GM23338 (cell line): ENCODE data around the gene PHTF1. TPM values are rescaled to one million over a fixed set of nuclear protein-coding genes. Genes with fewer than 3 reads are reported as not detected.
"Not testable (repeated sequence)": the region's sequence is repeated elsewhere in the genome, so short reads cannot be mapped to it uniquely, and the experiment has no call there.

ENCODE experiments used
- ATAC-seq: fragments of 200-7000 bp; cut with Tn5 transposase; 3 replicates; pipeline ENCODE4 v1.9.1; 2020
- DNase-seq: peaks from one replicate; pipeline ENCODE4 v3.0.0-alpha.2; 2015; ENCODE audit warnings: low spot score
- H2AFZ ChIP-seq: fragments of 200-600 bp; sonication (generic); 2 replicates; pipeline ENCODE4 v1.8.0; 2016; ENCODE audit warnings: antibody characterized with exemption, mild to moderate bottlenecking, moderate library complexity
- H3F3A ChIP-seq: fragments of 200-600 bp; sonication (generic); replicated peaks from 2 replicates; pipeline ENCODE4 v1.8.0; 2017; ENCODE audit warnings: antibody characterized with exemption, mixed run types, low read depth
- H3K27ac ChIP-seq: fragments of 200-600 bp; sonication (generic); 2 replicates; pipeline ENCODE4 v1.6.1; 2016; ENCODE audit warnings: low read depth
- H3K27me3 ChIP-seq: fragments of 200-600 bp; sonication (generic); 2 replicates; pipeline ENCODE4 v1.8.0; 2016; ENCODE audit warnings: mild to moderate bottlenecking, mixed run types, moderate library complexity; ENCODE audit not compliant: insufficient read depth
- H3K36me3 ChIP-seq: fragments of 200-600 bp; sonication (generic); 2 replicates; pipeline ENCODE4 v1.8.0; 2016; ENCODE audit warnings: mild to moderate bottlenecking; ENCODE audit not compliant: insufficient read depth
- H3K4me1 ChIP-seq: fragments of 200-600 bp; sonication (generic); 2 replicates; pipeline ENCODE4 v1.8.0; 2016; ENCODE audit warnings: mild to moderate bottlenecking, moderate library complexity; ENCODE audit not compliant: insufficient read depth
- H3K4me2 ChIP-seq: fragments of 200-600 bp; sonication (generic); 2 replicates; pipeline ENCODE4 v1.7.1; 2017; ENCODE audit warnings: mixed run types
- H3K4me3 ChIP-seq: fragments of 200-600 bp; sonication (generic); 2 replicates; pipeline ENCODE4 v1.6.1; 2016; ENCODE audit warnings: mixed run types
- H3K79me2 ChIP-seq: fragments of 200-600 bp; sonication (generic); replicated peaks from 2 replicates; pipeline ENCODE4 v1.8.0; 2017; ENCODE audit warnings: mild to moderate bottlenecking; ENCODE audit not compliant: insufficient read depth
- H3K9me2 ChIP-seq: fragments of 200-600 bp; sonication (generic); 2 replicates; pipeline ENCODE4 v1.8.0; 2017; ENCODE audit not compliant: insufficient read depth
- H4K20me1 ChIP-seq: fragments of 200-600 bp; sonication (generic); replicated peaks from 2 replicates; pipeline ENCODE4 v1.8.0; 2017; ENCODE audit warnings: mild to moderate bottlenecking; ENCODE audit not compliant: insufficient read depth
- H3K27ac Mint-ChIP-seq: 2 replicates; pipeline ENCODE4 v1.8.0; 2020; ENCODE audit warnings: inconsistent platforms, mild to moderate bottlenecking, moderate library complexity, mixed read lengths
- H3K27me3 Mint-ChIP-seq: 3 replicates; pipeline ENCODE4 v1.8.0; 2022; ENCODE audit warnings: low read depth, mild to moderate bottlenecking, moderate library complexity, mixed read lengths, inconsistent platforms; ENCODE audit not compliant: insufficient read depth, poor library complexity
- H3K36me3 Mint-ChIP-seq: 3 replicates; pipeline ENCODE4 v1.8.0; 2021; ENCODE audit warnings: low read depth, mild to moderate bottlenecking, inconsistent platforms, moderate library complexity, mixed read lengths
- H3K4me1 Mint-ChIP-seq: 3 replicates; pipeline ENCODE4 v1.8.0; 2020; ENCODE audit warnings: mild to moderate bottlenecking, inconsistent platforms, mixed read lengths
- H3K4me3 Mint-ChIP-seq: 3 replicates; pipeline ENCODE4 v1.8.0; 2021; ENCODE audit warnings: moderate library complexity, mild to moderate bottlenecking, inconsistent platforms, mixed read lengths
- H3K9me3 Mint-ChIP-seq: 3 replicates; pipeline ENCODE4 v1.8.0; 2020; ENCODE audit warnings: moderate library complexity, mild to moderate bottlenecking, inconsistent platforms, mixed read lengths
- EZH2 ChIP-seq: fragments of 200-600 bp; sonication (generic); IDR thresholded peaks from one replicate; pipeline ENCODE4 v1.8.0; 2017; ENCODE audit warnings: antibody characterized with exemption, mild to moderate bottlenecking, low read depth; ENCODE audit not compliant: unreplicated experiment
- NANOG ChIP-seq: IDR thresholded peaks from 2 replicates; pipeline ENCODE4 v1.6.1; 2016; ENCODE audit warnings: antibody characterized with exemption, borderline replicate concordance
- STAT1 ChIP-seq: IDR thresholded peaks from one replicate; pipeline ENCODE4 v1.6.1; 2016; ENCODE audit warnings: antibody characterized with exemption; ENCODE audit not compliant: unreplicated experiment
- ZNF114 ChIP-seq: fragments of 250-450 bp; sonication (Bioruptor Pico); IDR thresholded peaks from 2 replicates; pipeline ENCODE4 v1.5.0; 2020; ENCODE audit warnings: mild to moderate bottlenecking, moderate library complexity
- ZNF331 ChIP-seq: fragments of 250-450 bp; sonication (Bioruptor Pico); IDR thresholded peaks from 2 replicates; pipeline ENCODE4 v1.5.0; 2020; ENCODE audit warnings: low read depth, mild to moderate bottlenecking, moderate library complexity
- polyA plus RNA-seq: library from polyadenylated mRNA; unstranded; fragments of >200 nt; fragmentation: Nextera tagmentation; extraction: Ambion mirVana; gene quantifications from 2 replicates; pipeline ENCODE4 v1.2.1, GENCODE V29; 2016
- total RNA-seq: library from RNA; depleted of rRNA; stranded (reverse); fragments of >200 nt; shearing (Covaris generic); gene quantifications from 2 replicates; pipeline ENCODE4 v1.2.3, GENCODE V29; 2014
- TF ChIP-seq, protein P1 (sequence below): IDR thresholded peaks from 2 replicates; pipeline ENCODE4 v1.6.1; 2016; ENCODE audit warnings: antibody characterized with exemption
- TF ChIP-seq, protein P2 (sequence below): IDR thresholded peaks from one replicate; pipeline ENCODE4 v1.6.1; 2018; ENCODE audit warnings: antibody characterized with exemption; ENCODE audit not compliant: unreplicated experiment
- TF ChIP-seq, protein P3 (sequence below), 2 experiments: fragments of 200-600 bp in 1 of 2; sonication (generic) in 1 of 2; conservative IDR thresholded peaks; 2 replicates each; pipeline versions ENCODE4 v1.5.1 to v1.6.1; 2016 to 2017; ENCODE audit warnings: antibody characterized with exemption in 2 of 2, low read depth in 2 of 2, mild to moderate bottlenecking in 2 of 2, moderate library complexity in 1 of 2

Gene PHTF1
- total and polyA plus RNA-seq, 2 experiments from 2014 or later: 19.1 to 21.6 TPM

DNA sequence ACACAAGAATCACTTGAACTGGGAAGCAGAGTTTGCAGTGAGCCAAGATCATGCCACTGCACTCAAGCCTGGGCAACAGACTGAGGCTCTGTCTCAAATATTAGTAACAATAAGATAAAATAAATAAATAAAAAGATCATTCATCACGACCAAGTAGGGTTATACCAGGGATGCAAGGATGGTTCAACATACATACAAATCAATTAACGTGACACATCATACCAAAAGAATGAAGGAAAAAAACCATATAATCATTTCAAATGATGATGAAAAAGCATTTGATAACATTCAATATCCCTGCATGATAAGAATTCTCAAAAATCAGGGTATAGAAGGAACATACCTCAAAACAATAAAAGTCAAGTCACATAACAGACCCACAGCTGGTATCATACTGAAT lies 38.3 kb downstream of the PHTF1 start:
- Histone ChIP-seq H3K4me2 (no peak overlapping the region), H3K27ac (no peak overlapping the region), H3K36me3 (peaks cover 28% of the 10 kb centered on the region), H3K79me2 (no peaks in the 10 kb centered on the region), H2AFZ (no peak overlapping the region), H3F3A (no peaks in the 10 kb centered on the region), H3K4me3 (no peak overlapping the region), H3K4me1 (no peaks in the 10 kb centered on the region), H3K27me3 (no peaks in the 10 kb centered on the region), H4K20me1 (no peaks in the 10 kb centered on the region), H3K9me2 (no peaks in the 10 kb centered on the region)
- DNase-seq: no peak
- peaks cover 50% of the 10 kb centered on the region for H3K9me3 Mint-ChIP-seq
- TF ChIP-seq ZNF114 (CRISPR knock-in tag): no peak
- TF ChIP-seq, protein P1, sequence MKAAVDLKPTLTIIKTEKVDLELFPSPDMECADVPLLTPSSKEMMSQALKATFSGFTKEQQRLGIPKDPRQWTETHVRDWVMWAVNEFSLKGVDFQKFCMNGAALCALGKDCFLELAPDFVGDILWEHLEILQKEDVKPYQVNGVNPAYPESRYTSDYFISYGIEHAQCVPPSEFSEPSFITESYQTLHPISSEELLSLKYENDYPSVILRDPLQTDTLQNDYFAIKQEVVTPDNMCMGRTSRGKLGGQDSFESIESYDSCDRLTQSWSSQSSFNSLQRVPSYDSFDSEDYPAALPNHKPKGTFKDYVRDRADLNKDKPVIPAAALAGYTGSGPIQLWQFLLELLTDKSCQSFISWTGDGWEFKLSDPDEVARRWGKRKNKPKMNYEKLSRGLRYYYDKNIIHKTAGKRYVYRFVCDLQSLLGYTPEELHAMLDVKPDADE: no peak
- TF ChIP-seq, protein P2, sequence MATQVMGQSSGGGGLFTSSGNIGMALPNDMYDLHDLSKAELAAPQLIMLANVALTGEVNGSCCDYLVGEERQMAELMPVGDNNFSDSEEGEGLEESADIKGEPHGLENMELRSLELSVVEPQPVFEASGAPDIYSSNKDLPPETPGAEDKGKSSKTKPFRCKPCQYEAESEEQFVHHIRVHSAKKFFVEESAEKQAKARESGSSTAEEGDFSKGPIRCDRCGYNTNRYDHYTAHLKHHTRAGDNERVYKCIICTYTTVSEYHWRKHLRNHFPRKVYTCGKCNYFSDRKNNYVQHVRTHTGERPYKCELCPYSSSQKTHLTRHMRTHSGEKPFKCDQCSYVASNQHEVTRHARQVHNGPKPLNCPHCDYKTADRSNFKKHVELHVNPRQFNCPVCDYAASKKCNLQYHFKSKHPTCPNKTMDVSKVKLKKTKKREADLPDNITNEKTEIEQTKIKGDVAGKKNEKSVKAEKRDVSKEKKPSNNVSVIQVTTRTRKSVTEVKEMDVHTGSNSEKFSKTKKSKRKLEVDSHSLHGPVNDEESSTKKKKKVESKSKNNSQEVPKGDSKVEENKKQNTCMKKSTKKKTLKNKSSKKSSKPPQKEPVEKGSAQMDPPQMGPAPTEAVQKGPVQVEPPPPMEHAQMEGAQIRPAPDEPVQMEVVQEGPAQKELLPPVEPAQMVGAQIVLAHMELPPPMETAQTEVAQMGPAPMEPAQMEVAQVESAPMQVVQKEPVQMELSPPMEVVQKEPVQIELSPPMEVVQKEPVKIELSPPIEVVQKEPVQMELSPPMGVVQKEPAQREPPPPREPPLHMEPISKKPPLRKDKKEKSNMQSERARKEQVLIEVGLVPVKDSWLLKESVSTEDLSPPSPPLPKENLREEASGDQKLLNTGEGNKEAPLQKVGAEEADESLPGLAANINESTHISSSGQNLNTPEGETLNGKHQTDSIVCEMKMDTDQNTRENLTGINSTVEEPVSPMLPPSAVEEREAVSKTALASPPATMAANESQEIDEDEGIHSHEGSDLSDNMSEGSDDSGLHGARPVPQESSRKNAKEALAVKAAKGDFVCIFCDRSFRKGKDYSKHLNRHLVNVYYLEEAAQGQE: no peak
- TF ChIP-seq ZNF331 (CRISPR knock-in tag): no peak
- TF ChIP-seq, protein P3, sequence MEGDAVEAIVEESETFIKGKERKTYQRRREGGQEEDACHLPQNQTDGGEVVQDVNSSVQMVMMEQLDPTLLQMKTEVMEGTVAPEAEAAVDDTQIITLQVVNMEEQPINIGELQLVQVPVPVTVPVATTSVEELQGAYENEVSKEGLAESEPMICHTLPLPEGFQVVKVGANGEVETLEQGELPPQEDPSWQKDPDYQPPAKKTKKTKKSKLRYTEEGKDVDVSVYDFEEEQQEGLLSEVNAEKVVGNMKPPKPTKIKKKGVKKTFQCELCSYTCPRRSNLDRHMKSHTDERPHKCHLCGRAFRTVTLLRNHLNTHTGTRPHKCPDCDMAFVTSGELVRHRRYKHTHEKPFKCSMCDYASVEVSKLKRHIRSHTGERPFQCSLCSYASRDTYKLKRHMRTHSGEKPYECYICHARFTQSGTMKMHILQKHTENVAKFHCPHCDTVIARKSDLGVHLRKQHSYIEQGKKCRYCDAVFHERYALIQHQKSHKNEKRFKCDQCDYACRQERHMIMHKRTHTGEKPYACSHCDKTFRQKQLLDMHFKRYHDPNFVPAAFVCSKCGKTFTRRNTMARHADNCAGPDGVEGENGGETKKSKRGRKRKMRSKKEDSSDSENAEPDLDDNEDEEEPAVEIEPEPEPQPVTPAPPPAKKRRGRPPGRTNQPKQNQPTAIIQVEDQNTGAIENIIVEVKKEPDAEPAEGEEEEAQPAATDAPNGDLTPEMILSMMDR (conservative IDR thresholded peaks at IDR 0.05; ENCODE audit: low read depth in 2 of 2): no peak
- TF ChIP-seq STAT1: no peak
- no peak for TF ChIP-seq EZH2
- TF ChIP-seq NANOG: no peak
- peaks cover 9% of the 10 kb centered on the region for H3K27me3 Mint-ChIP-seq
- no peak for ATAC-seq
- no peaks in the 10 kb centered on the region for H3K4me1 Mint-ChIP-seq
- H3K27ac Mint-ChIP-seq: no peak overlapping the region
- peaks cover 84% of the 10 kb centered on the region for H3K36me3 Mint-ChIP-seq
- no peak overlapping the region for H3K4me3 Mint-ChIP-seq

DNA sequence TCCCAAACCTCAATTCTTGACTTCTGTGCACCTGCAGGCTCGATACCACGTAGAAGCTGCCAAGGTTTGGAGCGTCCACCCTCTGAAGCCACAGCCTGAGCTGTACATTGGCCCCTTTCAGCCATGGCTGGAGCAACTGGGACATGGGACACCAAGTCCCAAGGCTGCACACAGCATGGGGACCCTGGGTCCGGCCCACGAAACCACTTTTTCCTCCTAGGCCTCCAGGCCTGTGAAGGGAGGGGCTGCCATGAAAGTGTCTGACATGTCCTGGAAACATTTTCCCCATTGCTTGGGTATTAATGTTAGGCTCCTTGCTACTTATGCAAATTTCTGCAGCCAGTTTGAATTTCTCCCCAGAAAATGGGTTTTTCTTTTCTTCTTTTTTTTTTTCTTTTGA lies 40.7 kb downstream of the PHTF1 start:
- H3K27me3 ChIP-seq, H3K4me3 Mint-ChIP-seq, H3K79me2 ChIP-seq, H4K20me1 ChIP-seq, H3K4me1 ChIP-seq, H3K27me3 Mint-ChIP-seq, H3F3A ChIP-seq, H3K4me2 ChIP-seq, H3K27ac Mint-ChIP-seq, ATAC-seq, DNase-seq, H2AFZ ChIP-seq, H3K4me3 ChIP-seq, H3K9me2 ChIP-seq, H3K4me1 Mint-ChIP-seq, H3K27ac ChIP-seq: not testable (repeated sequence)
- peaks cover 50% of the 10 kb centered on the region for H3K9me3 Mint-ChIP-seq
- peaks cover 28% of the 10 kb centered on the region for H3K36me3 ChIP-seq
- peaks cover 84% of the 10 kb centered on the region for H3K36me3 Mint-ChIP-seq

DNA sequence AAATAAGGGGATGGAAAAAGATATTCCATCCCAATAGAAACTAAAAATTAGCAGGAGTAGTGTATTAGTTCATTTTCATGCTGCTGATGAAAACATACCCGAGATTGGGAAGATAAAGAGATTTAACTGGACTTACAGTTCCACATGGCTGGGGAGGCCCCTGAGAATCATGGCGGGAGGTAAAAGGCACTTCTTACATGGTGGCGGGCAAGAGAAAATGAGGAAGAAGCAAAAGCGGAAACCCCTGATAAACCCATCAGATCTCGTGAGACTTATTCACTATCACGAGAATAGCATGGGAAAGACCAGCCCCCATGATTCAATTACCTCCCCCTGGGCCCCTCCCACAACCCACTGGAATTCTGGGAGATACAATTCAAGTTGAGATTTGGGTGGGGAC lies 41.8 kb downstream of the PHTF1 start:
- not testable (repeated sequence) for H3K4me3 ChIP-seq, H3K27me3 ChIP-seq, H3K79me2 ChIP-seq, H3K27ac Mint-ChIP-seq, H3K27ac ChIP-seq, H3K4me3 Mint-ChIP-seq, H3F3A ChIP-seq, H3K27me3 Mint-ChIP-seq, H3K4me1 ChIP-seq, H3K4me1 Mint-ChIP-seq, DNase-seq, H2AFZ ChIP-seq, H4K20me1 ChIP-seq, ATAC-seq, H3K9me2 ChIP-seq, H3K4me2 ChIP-seq
- peaks cover 77% of the 10 kb centered on the region for H3K36me3 Mint-ChIP-seq
- peaks cover 28% of the 10 kb centered on the region for H3K36me3 ChIP-seq
- peaks cover 48% of the 10 kb centered on the region for H3K9me3 Mint-ChIP-seq
